Measurements from ENCODE around the gene ATP6V1F.

DNA sequence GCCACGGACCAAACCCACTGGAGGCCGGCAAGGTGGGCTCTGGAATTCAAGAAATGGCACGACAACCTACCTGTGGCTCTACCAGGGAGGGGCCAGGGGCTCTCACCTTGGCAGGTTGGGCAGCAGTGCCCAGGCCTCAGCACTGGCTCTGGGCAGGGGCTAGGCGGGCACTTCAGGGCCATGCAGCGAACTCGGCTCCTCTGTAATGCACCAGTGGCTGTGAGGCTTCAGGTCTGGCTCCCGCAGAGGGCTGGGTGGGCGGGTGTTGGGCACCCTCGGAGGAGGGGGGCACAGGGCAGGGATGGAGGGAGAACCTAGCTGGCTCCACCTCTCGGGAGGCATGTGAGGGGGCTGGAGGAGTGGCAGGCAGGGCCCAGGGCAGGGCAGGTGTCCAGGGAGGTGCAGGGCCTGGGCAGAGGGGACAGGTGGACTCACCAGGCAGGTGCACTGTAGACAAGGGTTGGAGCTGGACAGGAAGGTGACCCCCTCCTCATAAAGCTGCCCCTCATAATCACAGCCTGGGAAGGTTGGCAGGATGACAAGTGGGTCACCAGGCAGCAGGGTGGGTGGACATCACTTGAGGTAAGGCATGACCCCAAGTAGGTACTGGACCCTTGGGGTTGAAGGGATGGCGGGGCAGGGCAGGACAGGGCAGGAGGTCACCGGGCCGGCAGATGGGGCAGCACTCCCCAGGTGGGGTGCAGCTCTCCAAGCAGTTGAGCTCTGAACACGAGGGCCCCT, 41.1 kb downstream of the ATP6V1F start:
- TF ChIP-seq, protein P1, sequence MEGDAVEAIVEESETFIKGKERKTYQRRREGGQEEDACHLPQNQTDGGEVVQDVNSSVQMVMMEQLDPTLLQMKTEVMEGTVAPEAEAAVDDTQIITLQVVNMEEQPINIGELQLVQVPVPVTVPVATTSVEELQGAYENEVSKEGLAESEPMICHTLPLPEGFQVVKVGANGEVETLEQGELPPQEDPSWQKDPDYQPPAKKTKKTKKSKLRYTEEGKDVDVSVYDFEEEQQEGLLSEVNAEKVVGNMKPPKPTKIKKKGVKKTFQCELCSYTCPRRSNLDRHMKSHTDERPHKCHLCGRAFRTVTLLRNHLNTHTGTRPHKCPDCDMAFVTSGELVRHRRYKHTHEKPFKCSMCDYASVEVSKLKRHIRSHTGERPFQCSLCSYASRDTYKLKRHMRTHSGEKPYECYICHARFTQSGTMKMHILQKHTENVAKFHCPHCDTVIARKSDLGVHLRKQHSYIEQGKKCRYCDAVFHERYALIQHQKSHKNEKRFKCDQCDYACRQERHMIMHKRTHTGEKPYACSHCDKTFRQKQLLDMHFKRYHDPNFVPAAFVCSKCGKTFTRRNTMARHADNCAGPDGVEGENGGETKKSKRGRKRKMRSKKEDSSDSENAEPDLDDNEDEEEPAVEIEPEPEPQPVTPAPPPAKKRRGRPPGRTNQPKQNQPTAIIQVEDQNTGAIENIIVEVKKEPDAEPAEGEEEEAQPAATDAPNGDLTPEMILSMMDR (IDR thresholded peaks at IDR 0.05; ENCODE audit: insufficient read depth, low read length, poor library complexity, severe bottlenecking): no peak
- TF ChIP-seq EZH2phosphoT487 (conservative IDR thresholded peaks at IDR 0.05; ENCODE audit: low read length): no peak

Data from SU-DHL-6 (cell line).